ENCODE measurements around the gene ELOVL6. TPM values are rescaled to one million over a fixed set of nuclear protein-coding genes. Genes with fewer than 3 reads are reported as not detected.

The ELOVL6 gene
- total and polyA plus RNA-seq, 10 donors = 0.58 to 4.5 (median 3.3) TPM

DNA sequence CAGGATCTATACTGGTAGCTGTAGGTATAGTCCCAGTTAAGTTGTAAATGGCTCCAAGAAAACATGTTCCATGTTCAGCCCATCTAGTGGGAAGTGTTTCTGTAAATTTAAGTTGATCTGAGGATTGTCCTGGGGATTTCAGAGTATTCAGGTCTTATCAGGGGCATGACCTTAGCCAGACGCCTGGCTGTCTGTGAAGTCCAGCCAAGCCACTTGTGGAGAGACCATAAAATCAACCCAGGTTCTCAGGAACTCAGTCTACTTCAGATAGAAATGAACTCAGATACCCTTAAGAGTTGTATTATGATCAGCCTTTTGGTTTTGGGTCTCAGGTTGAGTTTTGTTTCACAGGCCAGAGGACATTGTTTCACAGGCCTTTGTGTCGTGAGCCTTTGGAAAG lies 189.9 kb downstream of the ELOVL6 start:
- TF ChIP-seq CTCF (IDR thresholded peaks at IDR 0.05 in 8 of 11, conservative IDR thresholded peaks at IDR 0.05 in 3 of 11) (no peak), POLR2A (IDR thresholded peaks at IDR 0.05) (no peak), POLR2AphosphoS5 (IDR thresholded peaks at IDR 0.05) (no peak)
- Histone ChIP-seq H3K4me3 (no peak overlapping the region), H3K4me1 (no peaks in the 10 kb centered on the region), H3K27me3 (replicated peaks in 1 of 7) (peaks cover 0 to 9% (median 0%) of the 10 kb centered on the region in 7 donors), H3K27ac (no peak overlapping the region), H3K9me3 (no peaks in the 10 kb centered on the region), H3K36me3 (no peaks in the 10 kb centered on the region)
- no peak for DNase-seq
- intact Hi-C loops (cut with DNase I; ENCODE audit: low total_unique reads) = loop anchor here (5.0 kb wide), 1 partner anchor 504 kb away; no protein-coding TSS in a partner anchor
- 81 to 93% (median 91%) methylated on average over 2 of the region's 2 CpGs for WGBS, 5 donors

GRCh38 chr4:110007217-110007616 lies 191.2 kb downstream of the ELOVL6 start:
- Histone ChIP-seq H3K27ac (no peak overlapping the region), H3K4me3 (no peak overlapping the region), H3K27me3 (replicated peaks in 1 of 7) (peaks cover 0 to 9% (median 0%) of the 10 kb centered on the region in 7 donors), H3K9me3 (no peaks in the 10 kb centered on the region), H3K4me1 (no peaks in the 10 kb centered on the region), H3K36me3 (no peaks in the 10 kb centered on the region)
- DNase-seq = no peak
- TF ChIP-seq POLR2AphosphoS5 (IDR thresholded peaks at IDR 0.05) = no peak
- no peak for TF ChIP-seq CTCF (IDR thresholded peaks at IDR 0.05 in 8 of 11, conservative IDR thresholded peaks at IDR 0.05 in 3 of 11)
- no peak for TF ChIP-seq POLR2A (IDR thresholded peaks at IDR 0.05)
- intact Hi-C loops (cut with DNase I; ENCODE audit: low total_unique reads) = loop anchor here (5.0 kb wide), 1 partner anchor 505 kb away; no protein-coding TSS in a partner anchor
- 91 to 98% (median 96%) methylated on average over 3 of the region's 3 CpGs for WGBS, 5 donors

- Histone ChIP-seq H3K27ac (no peak overlapping the region), H3K27me3 (replicated peaks in 1 of 7) (peaks cover 0 to 10% (median 0%) of the 10 kb centered on the region in 7 donors), H3K36me3 (no peaks in the 10 kb centered on the region), H3K4me1 (no peaks in the 10 kb centered on the region), H3K4me3 (no peak overlapping the region), H3K9me3 (no peaks in the 10 kb centered on the region)
- whole genome bisulfite sequencing, 5 donors = 2 to 15% (median 9%) methylated on average over 1 of the region's 1 CpG
- DNase-seq = no peak
- TF ChIP-seq CTCF (IDR thresholded peaks at IDR 0.05 in 8 of 11, conservative IDR thresholded peaks at IDR 0.05 in 3 of 11) (peak in 10 of 11 experiments; percentile 10 to 67 (median 55)), POLR2AphosphoS5 (IDR thresholded peaks at IDR 0.05) (no peak)
- intact Hi-C loops (cut with DNase I; ENCODE audit: low total_unique reads) = loop anchor here (5.0 kb wide), 1 partner anchor 507 kb away; no protein-coding TSS in a partner anchor
Measured at GRCh38 chr4:110005461-110006056, 192.9 kb downstream of the ELOVL6 start.

DNA sequence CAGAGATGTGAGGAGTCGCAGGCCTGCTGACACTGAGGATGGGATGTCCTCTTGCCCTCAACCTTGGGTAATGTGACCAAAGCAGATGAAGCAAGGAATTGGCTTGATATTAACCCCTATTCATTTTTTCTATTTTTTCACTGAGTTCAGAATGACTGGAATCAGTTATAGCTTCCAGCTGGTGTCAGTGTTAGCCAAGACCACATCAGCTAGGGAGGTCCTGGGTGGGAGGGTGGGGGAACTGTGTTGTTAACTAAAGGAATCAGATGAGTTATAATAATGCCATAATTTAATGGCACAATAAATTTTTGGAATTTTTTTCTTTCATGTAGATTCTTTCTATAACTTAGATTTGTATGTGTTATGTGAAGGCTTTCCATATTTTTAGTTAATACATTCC lies 193.9 kb downstream of the ELOVL6 start:
- 75 to 96% (median 93%) methylated on average over 1 of the region's 1 CpG for WGBS, 5 donors
- Histone ChIP-seq H3K4me1 (no peaks in the 10 kb centered on the region), H3K36me3 (no peaks in the 10 kb centered on the region), H3K4me3 (no peak overlapping the region), H3K27me3 (replicated peaks in 1 of 7) (peaks cover 0 to 20% (median 0%) of the 10 kb centered on the region in 7 donors), H3K9me3 (no peaks in the 10 kb centered on the region), H3K27ac (no peak overlapping the region)
- TF ChIP-seq POLR2AphosphoS5 (IDR thresholded peaks at IDR 0.05) (no peak), CTCF (IDR thresholded peaks at IDR 0.05 in 8 of 11, conservative IDR thresholded peaks at IDR 0.05 in 3 of 11) (no peak), POLR2A (IDR thresholded peaks at IDR 0.05) (no peak)
- intact Hi-C loops (cut with DNase I; ENCODE audit: low total_unique reads) = no loop called here
- DNase-seq = no peak

Data from spleen (tissue), 11 donors.